ENCODE data around the gene MED17.

GRCh38 chr11:93770160-93770559 is 13.9 kb upstream of the MED17 start:
- TF ChIP-seq CTCF (IDR thresholded peaks at IDR 0.05): no peak
- TF ChIP-seq EP300 (IDR thresholded peaks at IDR 0.05): no peak
- TF ChIP-seq POLR2A (IDR thresholded peaks at IDR 0.05): no peak
